Measurements from ENCODE around the gene PLA2G2C.

- no peak for TF ChIP-seq CTCF (IDR thresholded peaks at IDR 0.05)
- TF ChIP-seq EP300 (IDR thresholded peaks at IDR 0.05) = no peak
Observed at GRCh38 chr1:20223106-20223505, 36.8 kb upstream of the PLA2G2C start.
